Uterus (tissue), 2 donors: ENCODE results near the gene SPRY2.

Source experiments
- CTCF ChIP-seq, 4 experiments: fragments of 200-600 bp in 2 of 4; fragments of 450-650 bp in 2 of 4; sonication (generic) in 2 of 4; IDR thresholded peaks; one replicate each; pipeline ENCODE4 v1.5.1; 2016 to 2019; ENCODE audit warnings: antibody characterized with exemption in 4 of 4, mild to moderate bottlenecking in 2 of 4, moderate library complexity in 1 of 4
- POLR2A ChIP-seq, 2 donors: fragments of 450-650 bp; IDR thresholded peaks; one replicate each; pipeline ENCODE4 v1.6.1; 2016; ENCODE audit warnings: antibody characterized with exemption in 2 of 2, mild to moderate bottlenecking in 1 of 2, moderate library complexity in 1 of 2

DNA sequence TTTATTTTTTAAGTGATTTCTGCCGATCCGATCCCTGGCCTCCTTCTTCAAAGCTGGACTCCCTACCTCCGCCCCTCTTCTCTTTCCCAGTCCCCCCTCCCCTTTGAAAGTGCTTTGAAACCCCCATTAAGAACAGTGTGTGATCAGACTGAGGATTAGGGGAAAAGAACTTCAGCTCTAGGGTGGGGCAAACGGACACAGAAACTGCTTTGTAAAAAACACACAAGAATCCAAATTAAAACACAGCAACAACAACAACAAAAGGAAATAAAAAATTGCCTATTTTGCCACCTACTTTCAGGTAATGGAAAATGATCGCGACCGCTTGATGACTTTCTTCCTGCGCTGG, 1.4 kb downstream of the SPRY2 start:
- TF ChIP-seq CTCF (IDR thresholded peaks at IDR 0.05) (no peak), POLR2A (IDR thresholded peaks at IDR 0.05) (no peak)
